ENCODE measurements around the gene ZNF789.

DNA sequence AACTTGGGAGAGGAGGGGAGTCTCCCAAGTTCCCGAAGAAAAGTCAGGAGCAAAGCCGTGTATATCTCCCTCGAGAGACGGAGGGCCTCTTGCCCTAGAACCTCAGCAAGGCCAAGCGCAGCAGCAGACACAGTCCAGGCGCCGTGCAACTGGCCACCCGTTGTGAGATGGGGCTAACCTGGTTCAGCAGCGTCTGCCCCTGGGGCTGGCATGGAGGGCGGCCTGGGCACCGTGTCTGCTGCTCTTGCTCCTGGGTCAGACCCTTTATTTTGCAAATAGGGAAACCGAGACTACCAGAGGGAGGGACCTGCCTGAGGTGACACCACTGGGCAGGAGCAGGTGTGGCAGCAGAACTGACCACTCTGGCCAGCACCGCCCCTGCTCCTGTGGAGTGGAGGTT lies 20.1 kb upstream of the ZNF789 start:
- no peak for TF ChIP-seq RFX1 (IDR thresholded peaks at IDR 0.05)
- TF ChIP-seq TARDBP (IDR thresholded peaks at IDR 0.05), result no peak
- no peak for TF ChIP-seq POLR2AphosphoS5 (IDR thresholded peaks at IDR 0.05; ENCODE audit: control insufficient read depth, insufficient read depth, low read depth, low read length)
- TF ChIP-seq GTF2A2 (tag; IDR thresholded peaks at IDR 0.05), result no peak
- no peak for TF ChIP-seq ZKSCAN3 (CRISPR knock-in tag; IDR thresholded peaks at IDR 0.05)
- no peak for TF ChIP-seq BRCA1 (IDR thresholded peaks at IDR 0.05)
- TF ChIP-seq BRCA1 (CRISPR knock-in tag; IDR thresholded peaks at IDR 0.05), result no peak

Data from K562 (cell line).